ENCODE measurements around the gene OR1F1.

The OR1F1 gene

GRCh38 chr16:3182608-3183444 is 5.2 kb upstream of the OR1F1 start:
- Histone ChIP-seq H3K36me3 (replicated peaks) (no peaks in the 10 kb centered on the region), H3K27me3 (replicated peaks) (no peaks in the 10 kb centered on the region), H3K4me3 (ENCODE audit: low read depth, low read length) (peak overlapping the region; percentile 65), H3K27ac (no peak overlapping the region)
- peak; percentile 59 for TF ChIP-seq CTCF (IDR thresholded peaks at IDR 0.05; ENCODE audit: low read depth, low read length, missing control alignments)
- DNase-seq, result peak; percentile 68
- in situ Hi-C loops (cut with HindIII; ENCODE audit: low pct_ligation_motif_present, low sequenced_read_pairs), result no loop called here

GRCh38 chr16:3183445-3184139 is 4.4 kb upstream of the OR1F1 start:
- H3K27me3 ChIP-seq (replicated peaks), result no peaks in the 10 kb centered on the region
- no peak overlapping the region for H3K27ac ChIP-seq

GRCh38 chr16:3186946-3187690 is 886 bp upstream of the OR1F1 start:
- Histone ChIP-seq H3K27me3 (replicated peaks) (no peaks in the 10 kb centered on the region), H3K36me3 (replicated peaks) (no peaks in the 10 kb centered on the region), H3K27ac (no peak overlapping the region), H3K4me3 (ENCODE audit: low read depth, low read length) (no peak overlapping the region)
- in situ Hi-C loops (cut with HindIII; ENCODE audit: low pct_ligation_motif_present, low sequenced_read_pairs), result no loop called here
- DNase-seq, result no peak
- no peak for TF ChIP-seq CTCF (IDR thresholded peaks at IDR 0.05; ENCODE audit: low read depth, low read length, missing control alignments)

More at GRCh38 chr16:3183445-3184139, 4.4 kb upstream of the OR1F1 start:
- no peak for DNase-seq
- Histone ChIP-seq H3K4me3 (ENCODE audit: low read depth, low read length) (peak overlapping the region; percentile 65), H3K36me3 (replicated peaks) (no peaks in the 10 kb centered on the region)
- TF ChIP-seq CTCF (IDR thresholded peaks at IDR 0.05; ENCODE audit: low read depth, low read length, missing control alignments), result no peak
- in situ Hi-C loops (cut with HindIII; ENCODE audit: low pct_ligation_motif_present, low sequenced_read_pairs), result no loop called here

- Histone ChIP-seq H3K27me3 (replicated peaks) (no peaks in the 10 kb centered on the region), H3K27ac (no peak overlapping the region), H3K4me3 (ENCODE audit: low read depth, low read length) (peak overlapping the region; percentile 68), H3K36me3 (replicated peaks) (no peaks in the 10 kb centered on the region)
- TF ChIP-seq CTCF (IDR thresholded peaks at IDR 0.05; ENCODE audit: low read depth, low read length, missing control alignments), result no peak
- in situ Hi-C loops (cut with HindIII; ENCODE audit: low pct_ligation_motif_present, low sequenced_read_pairs), result no loop called here
- DNase-seq, result no peak
Measured at GRCh38 chr16:3188675-3188924, 596 bp downstream of the OR1F1 start.

DNA sequence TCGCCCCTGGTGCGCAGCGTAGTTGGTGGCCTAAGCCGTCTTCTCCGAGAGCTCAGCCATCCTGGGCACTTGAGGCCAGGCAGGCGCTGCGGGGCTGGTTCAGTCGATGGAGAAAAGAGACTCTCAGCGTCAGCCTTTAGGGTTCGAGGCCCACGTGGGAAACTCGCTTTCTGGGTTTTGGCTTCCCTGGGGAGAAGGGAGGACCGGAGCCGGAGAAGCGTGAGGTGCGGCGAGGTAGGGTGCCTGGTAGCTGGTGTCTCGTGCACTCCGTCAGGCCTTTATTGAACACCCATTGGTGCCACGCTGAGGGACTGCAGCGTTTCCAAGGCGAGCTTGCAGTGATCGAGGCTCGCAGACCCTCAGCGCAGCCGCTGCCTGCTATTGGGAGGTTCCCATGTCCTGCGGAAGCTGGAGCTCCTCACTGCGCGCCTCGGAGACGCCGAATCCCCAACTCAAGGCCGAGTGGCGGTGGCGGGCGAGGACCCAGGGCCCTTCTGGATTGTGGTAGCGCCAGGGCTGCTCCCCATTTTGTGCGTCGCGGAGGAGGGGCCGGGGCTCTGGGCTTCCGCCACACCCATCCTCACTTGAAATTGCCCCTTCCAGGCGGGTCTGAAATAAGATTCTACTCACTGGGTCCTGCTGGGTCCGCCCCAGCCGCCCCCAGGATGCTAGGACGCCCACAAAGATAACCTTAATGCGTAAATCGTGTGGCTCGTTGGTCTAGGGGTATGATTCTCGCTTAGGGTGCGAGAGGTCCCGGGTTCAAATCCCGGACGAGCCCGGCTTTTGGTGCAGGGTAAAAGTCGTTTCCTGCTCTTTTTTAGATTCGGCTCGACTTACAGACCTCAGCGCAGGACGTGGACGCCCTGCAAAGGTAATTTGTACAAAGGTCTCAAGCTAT is 1.2 kb downstream of the OR1F1 start:
- Histone ChIP-seq H3K36me3 (replicated peaks) (no peaks in the 10 kb centered on the region), H3K4me3 (ENCODE audit: low read depth, low read length) (peak overlapping the region; percentile 68), H3K27me3 (replicated peaks) (no peaks in the 10 kb centered on the region), H3K27ac (peak overlapping the region; percentile 7)
- TF ChIP-seq CTCF (IDR thresholded peaks at IDR 0.05; ENCODE audit: low read depth, low read length, missing control alignments), result no peak
- in situ Hi-C loops (cut with HindIII; ENCODE audit: low pct_ligation_motif_present, low sequenced_read_pairs), result no loop called here
- DNase-seq, result peak; percentile 76

Measured in brain microvascular endothelial cell (primary cell).